Measurements from ENCODE around the gene HDAC4.

GRCh38 chr2:239105234-239105633, 295.6 kb downstream of the HDAC4 start:
- TF ChIP-seq CTCF (IDR thresholded peaks at IDR 0.05; ENCODE audit: insufficient read depth, low read length, poor library complexity, severe bottlenecking) (no peak), EZH2phosphoT487 (conservative IDR thresholded peaks at IDR 0.05; ENCODE audit: low read length) (no peak)
